CMK (cell line): ENCODE results near the gene STUB1.
"Not testable (repeated sequence)": the region's sequence is repeated elsewhere in the genome, so short reads cannot be mapped to it uniquely, and the experiment has no call there.

Source experiments
- DNase-seq: peaks from one replicate; pipeline ENCODE4 v3.0.0-alpha.2; 2010; ENCODE audit warnings: low read depth

Gene STUB1

GRCh38 chr16:678858-679813 is 1.1 kb upstream of the STUB1 start:
- peak; percentile 67 for DNase-seq

- no peak for DNase-seq
Observed at GRCh38 chr16:680625-680945, 375 bp downstream of the STUB1 start.

GRCh38 chr16:680967-681745 is 946 bp downstream of the STUB1 start:
- DNase-seq, result no peak

GRCh38 chr16:681746-682427 is 1.7 kb downstream of the STUB1 start:
- no peak for DNase-seq

- DNase-seq, result no peak
Observed at GRCh38 chr16:682493-683395, 2.5 kb downstream of the STUB1 start.

- no peak for DNase-seq
Observed at GRCh38 chr16:683396-684070, 3.3 kb downstream of the STUB1 start.

GRCh38 chr16:684071-684794 is 4.0 kb downstream of the STUB1 start, which contains the start of gene JMJD8:
Gene JMJD8 (minus strand): TSS chr16:684334. CDS start chr16:684319, 15 bp downstream.
- peak; percentile 77 for DNase-seq

- DNase-seq, result no peak
Observed at GRCh38 chr16:684961-685696, 4.9 kb downstream of the STUB1 start.

- DNase-seq, result no peak
Observed at GRCh38 chr16:685967-686366, 5.8 kb downstream of the STUB1 start.

- DNase-seq, result no peak
Observed at GRCh38 chr16:686459-687260, 6.5 kb downstream of the STUB1 start.

GRCh38 chr16:687499-687898 is 7.3 kb downstream of the STUB1 start:
- no peak for DNase-seq

- no peak for DNase-seq
Observed at GRCh38 chr16:689175-689897, 9.1 kb downstream of the STUB1 start.

GRCh38 chr16:691242-691641 is 11.0 kb downstream of the STUB1 start:
- DNase-seq, result not testable (repeated sequence)

- DNase-seq, result no peak
Observed at GRCh38 chr16:692356-693108, 12.3 kb downstream of the STUB1 start.

GRCh38 chr16:693364-693763 is 13.2 kb downstream of the STUB1 start:
- no peak for DNase-seq

GRCh38 chr16:693766-694165 is 13.6 kb downstream of the STUB1 start:
- no peak for DNase-seq

- DNase-seq, result no peak
Observed at GRCh38 chr16:694187-694862, 14.1 kb downstream of the STUB1 start.
